Fibroblast of the aortic adventitia (primary cell): ENCODE data around the gene IDI1. TPM values are rescaled to one million over a fixed set of nuclear protein-coding genes. Genes with fewer than 3 reads are reported as not detected.

ENCODE experiments used
- DNase-seq: peaks from one replicate; pipeline ENCODE4 v3.0.0-alpha.2; 2010; ENCODE audit warnings: low read depth
- H3K4me3 ChIP-seq: 2 replicates; pipeline ENCODE4 v1.5.1; 2011; ENCODE audit warnings: low read depth, mild to moderate bottlenecking, control low read depth, low read length, moderate library complexity
- total RNA-seq: library from RNA; depleted of rRNA; stranded (reverse); fragments of >200 nt; gene quantifications from 2 replicates; pipeline ENCODE4 v1.2.3, GENCODE V29; 2012; ENCODE audit warnings: low replicate concordance
- TF ChIP-seq, protein P1 (sequence below): IDR thresholded peaks from 2 replicates; pipeline ENCODE4 v1.5.1; 2011; ENCODE audit warnings: mild to moderate bottlenecking, low read length, control low read depth, inconsistent platforms; ENCODE audit not compliant: insufficient read depth

IDI1 gene
- total RNA-seq, 1 donor, result 48.1 TPM

- TF ChIP-seq, protein P1, sequence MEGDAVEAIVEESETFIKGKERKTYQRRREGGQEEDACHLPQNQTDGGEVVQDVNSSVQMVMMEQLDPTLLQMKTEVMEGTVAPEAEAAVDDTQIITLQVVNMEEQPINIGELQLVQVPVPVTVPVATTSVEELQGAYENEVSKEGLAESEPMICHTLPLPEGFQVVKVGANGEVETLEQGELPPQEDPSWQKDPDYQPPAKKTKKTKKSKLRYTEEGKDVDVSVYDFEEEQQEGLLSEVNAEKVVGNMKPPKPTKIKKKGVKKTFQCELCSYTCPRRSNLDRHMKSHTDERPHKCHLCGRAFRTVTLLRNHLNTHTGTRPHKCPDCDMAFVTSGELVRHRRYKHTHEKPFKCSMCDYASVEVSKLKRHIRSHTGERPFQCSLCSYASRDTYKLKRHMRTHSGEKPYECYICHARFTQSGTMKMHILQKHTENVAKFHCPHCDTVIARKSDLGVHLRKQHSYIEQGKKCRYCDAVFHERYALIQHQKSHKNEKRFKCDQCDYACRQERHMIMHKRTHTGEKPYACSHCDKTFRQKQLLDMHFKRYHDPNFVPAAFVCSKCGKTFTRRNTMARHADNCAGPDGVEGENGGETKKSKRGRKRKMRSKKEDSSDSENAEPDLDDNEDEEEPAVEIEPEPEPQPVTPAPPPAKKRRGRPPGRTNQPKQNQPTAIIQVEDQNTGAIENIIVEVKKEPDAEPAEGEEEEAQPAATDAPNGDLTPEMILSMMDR, result no peak
- DNase-seq, result no peak
- no peak overlapping the region for H3K4me3 ChIP-seq
These were observed 51.5 kb downstream of the IDI1 start for GRCh38 chr10:997266-998022.

DNA sequence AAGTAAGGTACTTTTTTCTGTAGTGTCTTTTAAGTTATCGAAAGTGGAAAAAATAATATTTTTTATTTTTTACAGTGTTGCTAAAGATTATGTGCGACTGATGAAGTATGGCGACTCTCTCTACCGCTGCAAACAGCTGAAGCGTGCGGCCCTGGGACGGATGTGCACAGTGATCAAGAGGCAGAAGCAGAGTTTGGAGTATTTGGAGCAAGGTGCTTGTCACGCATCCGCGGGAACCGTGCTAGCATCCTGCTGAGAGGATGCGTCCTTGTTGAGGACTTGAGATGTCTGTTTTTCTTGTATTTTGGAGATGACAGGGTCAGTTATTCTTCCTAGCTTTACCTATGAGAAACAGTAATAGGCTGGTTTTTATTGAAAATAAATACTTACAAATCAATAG is 52.9 kb downstream of the IDI1 start:
- no peak overlapping the region for H3K4me3 ChIP-seq
- TF ChIP-seq, protein P1, result no peak
- no peak for DNase-seq

DNA sequence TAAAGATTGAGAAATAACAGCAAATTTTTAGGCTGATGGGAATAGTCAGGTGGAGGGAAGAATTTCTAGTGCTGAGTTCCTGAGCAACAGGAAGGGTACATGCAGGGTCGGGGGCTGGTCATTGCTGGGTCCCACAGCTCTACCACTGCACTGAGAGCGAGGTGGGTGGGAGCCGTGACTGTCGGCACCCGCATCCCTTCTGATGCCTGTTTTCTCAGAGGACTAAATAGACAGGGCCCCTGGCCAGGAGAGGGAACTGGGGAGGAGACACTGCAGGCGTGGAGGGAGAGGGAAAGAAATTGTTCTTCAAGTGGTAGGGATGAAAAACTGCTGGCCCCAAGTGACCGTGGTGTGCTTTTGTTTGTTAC is 53.4 kb downstream of the IDI1 start:
- H3K4me3 ChIP-seq, result no peak overlapping the region
- TF ChIP-seq, protein P1, result no peak
- DNase-seq, result no peak

DNA sequence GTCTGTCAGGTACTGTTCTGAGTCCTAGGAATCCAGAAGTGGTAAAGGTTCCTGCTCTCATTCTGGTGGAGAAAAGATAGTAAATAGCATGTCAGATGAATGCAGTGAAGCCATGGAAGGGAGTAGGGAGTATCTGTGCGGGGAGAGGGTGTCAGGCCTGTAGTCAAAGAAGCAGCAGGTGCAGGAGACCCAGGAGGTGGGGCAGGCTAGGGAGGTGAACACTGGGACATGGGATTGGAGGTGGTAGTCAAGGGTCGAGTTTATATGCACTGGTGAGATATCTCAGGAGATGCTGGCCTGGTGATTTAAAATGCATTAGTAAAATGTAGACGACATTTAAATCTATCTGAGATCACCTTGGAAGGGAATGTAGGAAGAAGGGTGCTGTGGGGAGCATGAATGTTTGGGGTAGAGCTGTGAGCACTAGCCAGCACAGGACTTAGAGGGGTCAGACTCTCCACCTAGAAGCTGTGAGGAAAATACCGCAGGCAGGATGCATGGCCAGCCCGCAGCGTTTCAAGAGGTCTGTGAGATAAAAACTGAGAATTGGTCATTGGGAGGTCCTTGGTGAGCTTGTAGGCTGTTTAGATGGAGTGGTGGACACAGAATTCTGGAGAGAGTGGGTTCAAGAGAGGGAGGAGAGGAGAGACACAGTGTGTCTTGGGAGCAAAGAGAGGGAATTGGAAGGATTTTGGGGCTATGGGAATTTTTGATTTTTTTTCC is 53.9 kb downstream of the IDI1 start:
- no peak for DNase-seq
- TF ChIP-seq, protein P1, result no peak
- H3K4me3 ChIP-seq, result no peak overlapping the region

DNA sequence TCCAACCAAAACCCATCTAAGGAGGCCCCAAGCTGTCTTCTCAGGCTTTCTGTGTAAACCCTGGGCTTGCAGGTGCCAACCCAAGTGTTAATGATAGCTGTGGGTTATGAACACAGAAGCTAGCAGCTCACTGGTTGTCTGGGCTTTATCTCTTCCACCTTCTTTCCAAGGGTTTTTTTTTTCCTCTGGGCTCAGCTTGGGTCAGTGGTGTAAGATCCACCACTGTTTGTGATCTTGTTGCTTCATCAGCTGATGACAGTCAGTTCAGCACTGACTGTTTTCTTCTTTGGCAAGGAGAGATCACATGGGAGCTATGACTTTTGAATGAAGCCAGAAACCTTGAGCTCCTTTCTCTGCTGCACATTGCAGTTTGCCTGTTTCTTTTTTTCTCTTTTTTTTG is 56.0 kb downstream of the IDI1 start:
- TF ChIP-seq, protein P1, result no peak
- no peak overlapping the region for H3K4me3 ChIP-seq
- no peak for DNase-seq

- no peak overlapping the region for H3K4me3 ChIP-seq
- no peak for DNase-seq
- TF ChIP-seq, protein P1, result no peak
These were observed 56.5 kb downstream of the IDI1 start for GRCh38 chr10:992467-992866.
